T47D (cell line): ENCODE data around the gene NPAS1.

Experiments
- DNase-seq, 2 experiments: peaks; one replicate each; pipeline versions ENCODE4 v3.0.0 to v3.0.0-alpha.2; 2011 to 2012; ENCODE audit warnings: low read depth in 1 of 2, low spot score in 1 of 2
- JUND ChIP-seq: IDR thresholded peaks from 2 replicates; pipeline ENCODE4 v1.6.1; 2012; ENCODE audit warnings: low read depth
- in situ Hi-C: cut with HindIII; loops from 2 replicates; pipeline ENCODE4 v1.10.0; 2016; ENCODE audit warnings: low sequenced_read_pairs, low pct_unique_long_range_greater_than_20kb

The NPAS1 gene

DNA sequence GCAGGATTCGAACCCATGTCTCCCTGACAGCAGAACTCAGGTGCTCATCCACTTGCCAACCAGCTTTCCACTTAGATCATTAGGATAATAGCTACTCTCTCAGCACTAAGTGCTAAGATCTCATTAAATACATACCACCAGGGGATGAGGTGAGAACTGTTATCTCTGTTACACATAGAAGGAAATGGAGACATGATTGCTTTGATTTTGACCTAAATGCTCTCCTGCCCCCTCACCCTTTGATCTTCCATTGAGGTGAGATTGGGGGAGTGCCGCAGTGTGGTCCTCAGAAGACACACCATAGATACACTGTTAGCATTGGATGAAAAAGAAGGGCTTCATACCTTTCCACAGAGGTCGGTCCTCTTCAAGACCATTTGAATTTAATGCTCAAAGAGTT is 38.9 kb upstream of the NPAS1 start:
- no peak for DNase-seq
- TF ChIP-seq JUND: no peak
- in situ Hi-C loops: no loop called here

DNA sequence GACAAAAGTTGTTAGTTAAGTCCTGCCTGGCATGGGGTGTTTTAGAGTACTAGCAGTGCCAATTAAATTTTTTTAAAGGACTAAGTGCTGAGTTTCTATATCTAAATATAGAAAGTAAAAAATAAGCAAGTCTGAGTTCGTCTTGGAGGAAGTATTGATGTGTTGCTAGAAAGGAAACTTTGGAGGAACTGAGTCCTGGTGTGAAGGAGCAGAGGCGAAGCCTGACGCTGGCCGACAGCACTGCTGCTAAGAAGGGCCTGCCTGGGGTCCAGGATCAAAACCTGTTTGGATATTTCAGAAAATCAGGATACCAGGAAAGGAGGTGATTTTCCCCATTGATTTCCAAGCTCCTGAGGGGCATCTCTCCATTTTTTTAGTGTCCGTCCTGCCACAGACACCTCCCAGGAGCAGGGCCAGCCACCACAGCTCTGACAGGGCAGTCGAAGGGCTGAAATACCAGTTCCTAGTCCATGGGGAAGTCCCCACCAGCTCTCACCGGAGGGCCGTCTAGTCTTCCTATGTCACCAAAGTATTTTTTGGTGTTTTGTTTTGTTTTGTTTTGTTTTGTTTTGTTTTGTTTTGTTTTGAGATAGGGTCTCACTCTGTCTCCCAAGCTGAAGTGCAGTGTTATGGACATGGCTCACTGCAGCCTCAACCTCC is 38.2 kb upstream of the NPAS1 start:
- no peak for DNase-seq
- in situ Hi-C loops: no loop called here
- TF ChIP-seq JUND: no peak

DNA sequence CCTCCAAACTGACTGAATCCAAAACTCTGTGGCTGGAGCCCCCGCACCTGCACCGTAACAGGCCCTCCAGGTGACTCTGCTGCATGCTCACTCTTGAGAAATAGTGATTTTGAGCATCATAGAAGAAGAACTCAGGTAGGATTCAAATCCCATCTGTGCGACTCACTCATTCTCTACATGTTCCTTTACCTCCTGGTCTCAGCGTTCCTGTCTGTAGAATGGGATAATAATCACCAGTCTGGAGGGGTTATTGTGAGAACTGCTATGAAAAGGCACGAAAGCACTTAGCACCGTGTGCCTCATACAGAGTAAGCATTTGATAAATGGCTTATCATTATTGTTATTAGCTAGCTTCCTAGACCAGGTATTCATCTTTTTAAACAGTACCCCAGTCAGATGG is 36.5 kb upstream of the NPAS1 start:
- in situ Hi-C loops: no loop called here
- TF ChIP-seq JUND: no peak
- no peak for DNase-seq

DNA sequence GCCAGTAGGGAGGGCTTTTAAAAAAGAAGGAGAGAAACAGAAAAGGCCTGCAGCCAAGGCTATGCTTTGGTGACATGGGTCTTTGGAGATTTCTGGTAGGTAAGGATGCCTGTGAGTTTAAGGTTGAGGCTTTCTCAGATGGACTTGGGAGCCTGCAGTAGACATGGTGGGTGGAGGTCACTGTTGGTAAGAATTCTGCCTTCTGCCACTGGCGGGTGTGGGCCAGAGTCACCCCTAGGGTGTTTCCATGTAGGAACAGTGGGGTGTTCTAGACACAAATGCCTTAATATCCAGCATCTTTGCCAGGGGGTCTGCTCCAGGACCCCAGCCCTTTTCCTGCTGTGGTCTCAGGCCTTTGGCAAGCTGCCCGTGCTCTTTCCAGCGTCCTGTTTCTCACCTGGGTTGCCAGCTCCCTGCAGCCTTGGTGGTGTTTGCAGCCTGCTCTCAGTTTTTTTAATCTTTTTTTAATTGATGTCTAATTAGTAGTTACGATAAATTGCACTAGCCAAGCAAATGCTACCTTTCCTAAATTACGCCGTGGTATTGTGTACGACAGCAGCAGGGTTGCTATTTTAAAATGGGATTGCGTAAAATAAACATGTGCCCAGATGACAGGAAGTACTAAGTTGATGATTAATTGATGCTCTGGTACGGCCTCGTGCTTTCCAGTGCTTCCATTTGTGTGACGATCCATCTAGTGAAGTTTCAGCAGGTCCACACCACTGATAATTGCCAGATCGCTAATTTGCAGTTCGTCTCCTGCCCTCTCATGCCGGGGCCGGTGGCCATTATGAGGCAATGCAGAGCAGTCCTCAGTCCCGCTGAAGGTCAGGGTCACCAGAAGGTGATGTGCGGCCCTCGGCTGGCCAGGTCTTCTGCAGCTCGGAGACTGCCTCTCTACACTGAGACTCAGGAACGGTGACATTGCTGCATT is 35.3 kb upstream of the NPAS1 start:
- in situ Hi-C loops: no loop called here
- no peak for DNase-seq
- no peak for TF ChIP-seq JUND

DNA sequence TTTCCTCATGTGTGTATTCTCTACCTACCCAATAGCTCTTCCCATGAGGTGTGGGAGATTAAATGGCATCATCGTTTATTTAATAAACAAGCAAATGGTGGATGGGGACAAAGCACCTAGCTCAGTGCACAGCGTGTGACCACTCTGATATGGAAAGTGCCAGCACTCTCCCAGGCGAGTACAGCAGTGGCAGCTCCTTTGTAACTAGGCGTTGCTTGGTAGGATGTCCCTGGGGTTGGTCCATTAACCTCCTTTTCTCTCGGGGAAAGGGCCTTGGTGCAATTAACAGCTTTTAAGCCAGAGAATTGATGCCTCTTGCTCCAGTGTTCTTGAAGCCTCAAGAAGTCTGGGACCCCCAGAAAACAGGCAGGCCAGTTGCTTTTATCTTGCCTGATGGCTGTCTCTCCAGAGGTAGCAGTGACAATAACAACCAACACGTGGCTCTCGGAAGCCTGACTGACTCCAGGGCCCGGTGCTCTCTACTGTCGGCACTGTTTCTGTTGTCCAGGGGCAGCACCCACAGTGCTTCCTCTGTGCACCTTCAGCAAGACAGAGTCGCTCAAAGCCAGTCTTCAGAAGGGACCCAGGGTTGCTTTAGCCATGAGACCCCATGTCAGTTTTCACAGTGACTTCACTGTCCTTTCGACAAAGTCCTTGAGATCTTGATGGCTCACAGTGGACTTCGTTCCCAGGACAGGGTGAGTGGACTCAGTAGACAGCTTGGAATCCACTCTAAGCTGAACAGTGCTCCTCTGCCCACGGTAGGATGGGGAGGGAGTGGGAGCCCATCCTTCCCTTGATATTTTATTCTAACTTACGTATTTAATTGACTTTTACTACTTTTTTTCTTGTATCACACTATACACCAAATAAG is 33.9 kb upstream of the NPAS1 start:
- TF ChIP-seq JUND: no peak
- in situ Hi-C loops: no loop called here
- DNase-seq: no peak

DNA sequence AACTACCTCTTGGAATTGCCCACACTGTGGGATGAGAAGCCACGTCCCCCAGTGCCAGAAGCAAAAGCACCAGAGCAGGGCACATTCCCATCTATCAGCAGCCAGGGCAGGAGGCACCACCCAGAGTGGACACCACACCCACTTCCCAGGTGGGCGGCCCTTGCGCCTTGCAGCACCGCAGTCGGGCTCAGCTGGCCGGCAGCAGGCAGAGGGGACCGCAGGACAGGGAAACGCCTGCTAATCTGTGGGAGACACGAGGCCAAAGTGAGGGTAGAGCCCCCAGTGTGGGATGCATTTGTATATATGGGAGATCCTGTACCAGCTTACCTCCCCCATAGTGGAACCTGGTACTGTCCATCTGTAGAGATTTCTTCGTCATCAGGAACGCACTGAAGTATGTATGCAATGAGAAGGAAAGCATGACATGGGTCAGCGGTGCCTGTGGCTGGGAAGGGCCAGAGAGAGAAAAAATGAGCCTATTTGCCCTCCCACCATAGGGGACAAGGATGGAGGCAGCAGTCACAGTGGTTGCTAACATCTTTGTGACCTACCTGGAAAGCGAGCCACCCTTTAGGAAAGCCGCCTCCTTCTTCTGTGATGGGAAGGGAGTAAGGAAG is 30.9 kb upstream of the NPAS1 start:
- in situ Hi-C loops: no loop called here
- TF ChIP-seq JUND: no peak
- no peak for DNase-seq

DNA sequence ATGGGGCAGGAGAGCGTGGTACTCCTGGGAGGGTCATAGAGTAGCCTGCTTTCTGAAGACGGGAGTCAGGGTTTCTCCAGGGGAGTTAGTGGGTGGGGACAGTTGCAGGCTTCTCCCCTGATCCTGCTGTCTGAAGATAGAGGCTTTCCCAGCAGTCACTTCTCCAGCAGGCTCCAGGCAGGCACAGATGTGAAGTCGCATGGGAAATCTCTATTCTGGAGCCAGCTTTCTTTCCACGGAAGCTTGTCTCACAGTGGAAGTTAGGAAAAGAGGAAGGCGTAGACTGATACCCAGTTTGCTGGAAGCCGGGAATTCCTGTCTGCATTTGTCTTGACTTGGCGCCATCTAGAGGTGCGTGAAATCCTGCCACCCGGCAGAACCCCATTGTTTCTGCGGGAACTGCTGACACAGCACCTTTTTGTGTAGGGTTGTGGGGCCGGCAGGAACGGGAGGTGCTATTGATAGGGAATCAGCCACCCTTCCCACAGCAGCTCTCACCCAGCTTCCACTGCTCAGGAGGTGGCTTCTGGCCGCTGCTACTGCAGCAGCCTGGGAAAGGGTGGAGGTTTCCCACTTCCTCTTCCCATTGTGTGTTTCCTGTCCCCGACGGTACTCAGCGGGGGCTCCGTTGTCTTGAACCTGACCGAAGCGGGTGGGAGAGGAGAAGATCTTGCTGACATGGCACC is 28.5 kb upstream of the NPAS1 start:
- no peak for TF ChIP-seq JUND
- in situ Hi-C loops: no loop called here
- peak in 1 of 2 experiments; percentile 81 for DNase-seq

DNA sequence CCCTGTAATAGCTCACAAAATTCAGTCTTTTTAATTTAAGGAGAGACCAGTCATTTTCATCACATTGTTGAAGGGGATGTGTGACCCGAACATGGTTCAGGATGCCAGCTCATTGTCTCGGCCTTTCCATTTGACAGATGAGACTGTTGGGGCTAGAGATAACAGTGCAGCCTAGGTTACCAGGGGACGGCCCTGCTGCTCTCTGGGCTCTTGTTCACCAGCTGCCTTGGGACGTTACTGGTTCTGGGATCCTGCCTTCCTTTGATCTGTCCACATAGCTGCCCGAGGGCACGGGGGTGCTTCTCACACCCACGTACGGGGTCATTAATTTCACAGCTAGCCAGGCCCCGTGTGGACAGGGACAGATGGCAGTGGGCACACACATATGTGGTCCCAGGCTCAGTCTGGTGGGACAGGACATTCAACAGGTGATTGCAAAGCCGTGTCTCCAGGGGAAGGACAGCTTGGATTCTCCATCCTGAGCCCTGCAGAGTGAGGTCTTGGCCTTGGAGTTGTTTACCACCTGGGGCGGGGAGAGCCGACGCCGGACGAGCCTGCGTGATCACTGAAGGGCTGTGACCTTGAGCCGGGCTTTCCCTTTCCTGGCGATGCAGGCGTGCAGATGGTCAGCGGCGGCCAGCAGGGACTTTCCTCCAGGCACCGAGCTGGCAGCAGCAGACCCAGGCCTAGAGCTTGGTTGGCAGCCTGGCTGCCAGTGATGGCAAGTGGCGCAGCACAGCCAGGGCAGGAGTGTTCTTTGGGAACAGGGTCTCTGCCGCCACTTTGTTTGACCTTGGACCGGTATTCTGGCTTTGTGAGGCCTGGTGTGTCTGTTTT is 26.7 kb upstream of the NPAS1 start:
- in situ Hi-C loops: no loop called here
- TF ChIP-seq JUND: no peak
- no peak for DNase-seq

DNA sequence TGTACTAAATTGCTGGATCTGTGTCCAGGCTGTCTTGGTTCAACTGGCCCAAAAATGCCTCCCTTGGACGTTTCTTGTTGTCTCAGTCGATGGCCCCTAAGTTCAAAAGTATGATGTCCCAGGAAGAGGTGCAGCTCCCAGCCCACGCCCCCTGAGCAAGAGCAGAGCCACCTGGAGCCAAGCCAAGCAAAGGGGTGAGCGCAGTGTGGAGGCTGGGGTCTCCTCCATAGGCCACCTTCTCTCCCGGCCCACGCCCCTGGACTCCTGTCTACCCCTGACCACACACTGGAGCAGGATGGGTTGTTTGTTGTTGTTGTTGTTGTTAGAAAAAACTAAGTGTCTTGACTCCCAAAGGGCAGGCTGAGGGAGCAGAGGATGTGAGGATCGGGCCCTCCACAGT is 26.0 kb upstream of the NPAS1 start:
- TF ChIP-seq JUND: no peak
- DNase-seq: no peak
- in situ Hi-C loops: no loop called here

DNA sequence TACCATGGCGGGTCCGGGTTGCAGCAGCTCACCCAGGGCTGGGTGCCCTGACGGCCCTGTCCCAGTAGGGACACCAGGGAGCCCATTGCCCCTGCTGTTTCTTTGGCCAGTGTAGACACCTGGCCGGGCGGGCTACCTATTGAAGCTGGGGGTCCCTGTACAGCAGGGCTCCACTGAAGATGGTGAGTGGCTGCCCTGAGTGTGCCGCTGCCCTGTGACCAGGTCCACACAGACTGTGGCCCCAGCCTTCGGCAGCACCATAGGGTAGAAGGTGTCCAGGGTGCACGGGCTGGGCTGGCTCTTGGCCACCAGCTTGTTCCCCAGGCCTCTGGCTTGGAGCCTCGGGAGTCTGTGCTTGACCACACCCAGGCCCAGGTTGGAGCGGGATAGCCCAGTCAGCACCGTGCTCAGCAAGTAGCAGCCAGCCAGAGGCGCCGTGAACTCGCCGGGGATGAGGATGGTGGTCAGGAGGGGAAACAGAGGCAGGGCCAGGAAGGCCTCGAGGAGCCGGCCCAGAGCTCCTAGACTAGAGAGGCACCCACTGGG is 25.4 kb upstream of the NPAS1 start:
- TF ChIP-seq JUND: no peak
- in situ Hi-C loops: no loop called here
- DNase-seq: no peak

DNA sequence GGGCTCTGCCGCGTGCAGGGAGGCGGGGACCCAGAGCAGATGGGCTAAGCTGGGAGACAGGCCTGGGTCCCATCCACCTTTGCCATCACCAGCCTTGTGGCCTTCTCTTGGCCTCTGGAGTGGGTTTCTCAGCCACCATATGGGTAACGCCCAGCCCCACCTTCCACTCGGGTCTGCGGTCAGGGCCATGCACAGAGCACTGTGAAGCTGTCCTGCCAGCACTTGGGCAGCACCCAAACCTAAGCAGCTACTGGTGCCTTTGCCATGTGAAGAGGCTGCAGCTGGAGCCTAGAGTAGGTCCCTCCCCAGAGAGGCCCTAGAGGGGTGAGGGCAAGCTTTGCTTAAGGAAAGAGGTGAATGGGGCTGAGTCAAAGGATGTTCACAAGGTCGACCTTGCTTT is 24.1 kb upstream of the NPAS1 start:
- no peak for TF ChIP-seq JUND
- in situ Hi-C loops: no loop called here
- DNase-seq: no peak
